Transverse colon (tissue), 3 donors: ENCODE measurements around the gene ZNF248.

ENCODE experiments used
- CTCF ChIP-seq, 5 experiments: fragments of 200-600 bp in 3 of 5; fragments of 450-650 bp in 2 of 5; sonication (generic) in 3 of 5; IDR thresholded peaks; 1 replicate in 2 of 5; 2 replicates in 3 of 5; pipeline ENCODE4 v1.5.1; 2016 to 2017; ENCODE audit warnings: antibody characterized with exemption in 5 of 5, inconsistent platforms in 3 of 5, mild to moderate bottlenecking in 2 of 5, moderate library complexity in 1 of 5
- EP300 ChIP-seq: sonication (generic); formaldehyde crosslinking; IDR thresholded peaks from one replicate; pipeline ENCODE4 v1.6.1; 2017; ENCODE audit warnings: antibody characterized with exemption, low read depth

GRCh38 chr10:37872955-37873354 lies 15.5 kb upstream of the ZNF248 start:
- TF ChIP-seq CTCF (IDR thresholded peaks at IDR 0.05) (no peak), EP300 (no peak)
